HCT116 (cell line): ENCODE measurements around the gene GATB. TPM values are rescaled to one million over a fixed set of nuclear protein-coding genes. Genes with fewer than 3 reads are reported as not detected.

Experiments
- CEBPB ChIP-seq: IDR thresholded peaks from 2 replicates; pipeline ENCODE4 v1.6.1; 2012; ENCODE audit warnings: low read depth
- total RNA-seq: library from RNA; stranded (reverse); gene quantifications from one replicate; pipeline ENCODE4 v1.2.1, GENCODE V29; 2021; ENCODE audit not compliant: unreplicated experiment

The GATB gene
- total RNA-seq, 1 experiment from 2014 or later = 29.3 TPM

DNA sequence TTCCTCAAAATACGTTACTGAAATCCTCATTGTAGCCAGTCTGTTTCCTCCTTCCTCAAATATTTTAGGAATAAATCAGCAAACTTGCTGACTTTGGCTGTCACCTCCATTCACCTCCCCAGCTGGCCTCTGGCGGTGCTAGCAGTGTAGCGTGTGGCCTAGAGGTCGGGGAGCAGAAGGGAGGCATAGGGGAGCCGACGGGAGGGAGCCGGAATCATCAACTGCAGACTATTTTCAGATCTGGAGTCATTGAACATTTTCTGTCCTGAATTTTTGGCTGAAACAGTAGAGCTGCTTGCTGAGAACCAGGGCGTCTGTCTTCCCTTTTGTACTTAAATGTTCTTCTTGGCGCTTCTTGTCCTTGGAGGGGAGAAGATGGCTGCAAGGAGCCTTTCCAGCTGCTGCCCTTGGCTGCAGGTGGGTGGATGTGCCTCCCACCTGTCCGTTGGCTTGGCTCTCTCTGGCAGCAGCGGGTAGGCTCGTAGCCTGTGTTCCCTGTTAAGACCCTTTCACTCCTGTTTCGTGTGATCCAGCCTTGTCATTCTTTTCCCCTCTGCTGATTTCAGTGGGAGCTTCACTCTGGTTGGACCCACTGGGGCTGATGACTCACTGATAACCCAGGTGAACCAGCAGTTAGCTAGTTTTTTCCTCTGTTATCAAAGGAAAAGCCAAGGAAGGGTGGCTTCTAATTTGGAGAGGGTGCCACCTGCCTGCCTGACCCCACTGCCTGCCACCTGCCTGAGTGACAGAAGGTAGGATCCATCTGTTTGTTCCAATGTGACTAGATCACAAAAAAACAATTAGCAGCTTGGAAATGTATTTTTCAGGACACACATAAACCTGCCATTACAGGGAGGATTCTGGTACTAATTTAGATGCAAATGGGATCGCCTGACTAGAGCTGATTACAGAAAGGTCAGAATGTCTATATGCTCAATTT is 135.9 kb downstream of the GATB start (continued):
- TF ChIP-seq CEBPB = no peak
